HL-60 (cell line): ENCODE data around the gene IL13.

Source experiments
- GABPA ChIP-seq: IDR thresholded peaks from 2 replicates; pipeline ENCODE4 v1.6.1; 2012; ENCODE audit warnings: low read depth
- TF ChIP-seq, protein P1 (sequence below): IDR thresholded peaks from one replicate; pipeline ENCODE4 v1.5.1; 2011; ENCODE audit warnings: low read length, control low read depth, inconsistent platforms; ENCODE audit not compliant: insufficient read depth

- TF ChIP-seq, protein P1, sequence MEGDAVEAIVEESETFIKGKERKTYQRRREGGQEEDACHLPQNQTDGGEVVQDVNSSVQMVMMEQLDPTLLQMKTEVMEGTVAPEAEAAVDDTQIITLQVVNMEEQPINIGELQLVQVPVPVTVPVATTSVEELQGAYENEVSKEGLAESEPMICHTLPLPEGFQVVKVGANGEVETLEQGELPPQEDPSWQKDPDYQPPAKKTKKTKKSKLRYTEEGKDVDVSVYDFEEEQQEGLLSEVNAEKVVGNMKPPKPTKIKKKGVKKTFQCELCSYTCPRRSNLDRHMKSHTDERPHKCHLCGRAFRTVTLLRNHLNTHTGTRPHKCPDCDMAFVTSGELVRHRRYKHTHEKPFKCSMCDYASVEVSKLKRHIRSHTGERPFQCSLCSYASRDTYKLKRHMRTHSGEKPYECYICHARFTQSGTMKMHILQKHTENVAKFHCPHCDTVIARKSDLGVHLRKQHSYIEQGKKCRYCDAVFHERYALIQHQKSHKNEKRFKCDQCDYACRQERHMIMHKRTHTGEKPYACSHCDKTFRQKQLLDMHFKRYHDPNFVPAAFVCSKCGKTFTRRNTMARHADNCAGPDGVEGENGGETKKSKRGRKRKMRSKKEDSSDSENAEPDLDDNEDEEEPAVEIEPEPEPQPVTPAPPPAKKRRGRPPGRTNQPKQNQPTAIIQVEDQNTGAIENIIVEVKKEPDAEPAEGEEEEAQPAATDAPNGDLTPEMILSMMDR = no peak
- TF ChIP-seq GABPA = no peak
These were observed 18.3 kb upstream of the IL13 start for GRCh38 chr5:132639706-132640130.
